ENCODE measurements around the gene NSA2.

Gene NSA2

DNA sequence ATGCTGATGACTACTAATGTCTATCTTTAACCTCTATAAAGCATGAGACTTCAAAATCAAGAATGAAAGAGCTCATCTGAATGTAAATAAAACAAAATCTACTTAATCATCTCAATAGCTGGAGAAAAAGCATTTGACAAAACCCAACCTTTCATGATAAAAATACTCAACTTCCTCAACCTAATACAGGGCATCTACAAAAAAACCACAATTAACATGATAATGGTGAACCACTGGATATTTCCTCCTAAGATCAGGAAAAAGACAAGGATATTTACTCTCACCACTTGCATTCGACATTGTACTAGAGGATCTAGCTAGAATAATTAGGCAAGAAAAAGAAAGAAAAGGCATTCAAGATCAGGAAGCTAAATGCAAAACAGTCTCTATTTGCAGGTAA lies 49.8 kb downstream of the NSA2 start:
- no peak for DNase-seq (ENCODE audit: low spot score)

DNA sequence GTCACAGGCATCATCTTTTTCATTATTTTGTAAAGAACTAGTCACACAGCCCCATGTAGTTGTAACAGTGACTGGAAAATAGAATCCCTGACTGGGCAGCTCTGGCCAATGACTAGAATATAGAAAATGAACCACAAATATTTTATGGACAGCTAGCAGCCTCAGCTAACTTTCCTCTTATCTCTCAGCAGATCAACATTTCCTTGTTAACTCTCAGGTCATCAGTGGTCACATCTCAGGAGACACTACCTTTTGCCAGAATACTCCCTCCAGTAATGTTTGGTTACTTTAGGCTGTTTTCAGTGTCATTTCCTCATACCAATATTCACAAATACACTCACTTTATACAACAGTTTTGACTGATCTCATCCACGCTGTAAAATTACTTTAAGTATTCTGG lies 55.2 kb downstream of the NSA2 start:
- DNase-seq (ENCODE audit: low spot score) = no peak

DNA sequence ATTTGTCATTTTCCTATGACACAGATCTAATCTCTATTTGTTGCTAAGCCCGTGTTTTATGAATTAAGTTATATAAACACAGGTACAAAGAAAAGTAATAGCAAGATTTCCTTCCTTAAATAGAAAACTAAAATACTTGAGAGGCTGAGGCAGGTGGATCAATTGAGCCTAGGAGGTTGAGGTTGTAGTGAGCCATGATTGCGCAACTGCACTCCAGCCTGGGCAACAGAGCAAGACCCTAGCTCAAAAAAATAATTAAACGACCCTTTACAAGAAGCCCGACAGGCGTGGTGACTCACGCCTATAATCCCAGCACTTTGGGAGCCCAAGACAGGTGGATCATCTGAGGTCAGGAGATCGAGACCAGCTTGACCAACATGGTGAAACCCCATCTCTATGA lies 62.4 kb downstream of the NSA2 start:
- no peak for DNase-seq (ENCODE audit: low spot score)

All from LoVo (cell line).